ENCODE data around the gene DAPK3. TPM values are rescaled to one million over a fixed set of nuclear protein-coding genes. Genes with fewer than 3 reads are reported as not detected.

DAPK3 gene
- total RNA-seq, 1 experiment from 2014 or later: 121 TPM

DNA sequence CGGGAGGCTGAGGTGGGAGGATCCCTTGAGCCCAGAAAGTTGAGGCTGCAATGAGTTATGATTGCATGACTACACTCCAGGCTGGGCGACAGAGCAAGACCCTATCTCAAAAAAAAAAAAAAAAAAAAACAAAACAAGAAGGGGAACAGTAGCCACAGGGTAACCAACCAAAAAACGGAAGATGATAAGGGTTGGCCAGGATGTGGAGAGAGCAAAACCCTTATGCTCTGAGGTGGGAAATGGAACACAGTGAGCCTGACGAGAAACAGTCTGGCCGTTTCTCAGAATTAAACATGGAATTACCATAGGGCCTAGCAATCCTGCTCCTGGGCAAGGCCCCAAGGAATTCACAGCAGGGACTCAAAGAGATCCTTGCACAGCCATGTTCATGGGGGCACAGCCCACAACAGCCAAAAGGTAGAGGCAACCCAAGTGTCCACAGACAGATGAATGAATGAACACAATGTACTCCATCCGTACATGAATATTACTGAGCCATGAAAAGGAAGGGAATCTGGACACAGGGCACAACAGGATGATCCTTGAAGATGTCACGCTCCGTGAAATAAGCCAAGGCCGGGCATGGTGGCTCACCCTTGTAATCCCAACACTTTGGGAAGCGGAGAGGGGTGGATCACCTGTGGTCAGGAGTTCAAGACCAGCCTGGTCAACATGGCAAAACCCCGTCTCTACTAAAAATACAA, 26.7 kb downstream of the DAPK3 start:
- Histone ChIP-seq H2BK5ac (ENCODE audit: insufficient read length, low read length) (no peak overlapping the region), H4K8ac (replicated peaks; ENCODE audit: insufficient read length, low read depth, low read length) (no peak overlapping the region), H4K20me1 (ENCODE audit: control insufficient read depth, insufficient read depth, insufficient read length) (no peaks in the 10 kb centered on the region), H2BK15ac (ENCODE audit: low read depth, low read length) (no peak overlapping the region), H2AFZ (ENCODE audit: low read length) (no peak overlapping the region), H2BK12ac (ENCODE audit: insufficient read length, low read depth, low read length) (no peak overlapping the region), H3K79me2 (ENCODE audit: insufficient read depth, low read length) (no peaks in the 10 kb centered on the region), H3K9ac (ENCODE audit: extremely low read depth, insufficient read length, low read length) (no peak overlapping the region), H4K5ac (ENCODE audit: insufficient read length, low read depth, low read length) (no peak overlapping the region), H4K91ac (ENCODE audit: insufficient read length, low read depth, low read length) (no peak overlapping the region), H3K9me3 (ENCODE audit: control insufficient read depth, low read depth, low read length) (no peaks in the 10 kb centered on the region), H3K56ac (ENCODE audit: insufficient read length, low read depth, low read length) (no peak overlapping the region), H3K23ac (ENCODE audit: insufficient read length, low read depth, low read length) (no peak overlapping the region), H3K14ac (ENCODE audit: insufficient read depth, low read length) (no peak overlapping the region), H3K4me2 (ENCODE audit: insufficient read depth, insufficient read length, low read length) (no peak overlapping the region), H2AK5ac (ENCODE audit: insufficient read length, low read length) (no peak overlapping the region), H3K18ac (ENCODE audit: insufficient read length, low read depth, low read length) (no peak overlapping the region), H3K79me1 (ENCODE audit: insufficient read depth, low read depth, low read length, poor library complexity, severe bottlenecking) (no peaks in the 10 kb centered on the region), H3K27me3 (ENCODE audit: insufficient read depth, low read length) (no peaks in the 10 kb centered on the region), H3T11ph (ENCODE audit: low read length) (no peak overlapping the region), H2BK20ac (ENCODE audit: low read depth, low read length, poor library complexity, severe bottlenecking) (no peak overlapping the region), H3K4ac (ENCODE audit: low read depth, low read length) (no peak overlapping the region), H3K23me2 (ENCODE audit: insufficient read length, low read depth, low read length, poor library complexity, severe bottlenecking) (no peaks in the 10 kb centered on the region), H3K4me1 (ENCODE audit: insufficient read depth, low read length) (no peaks in the 10 kb centered on the region), H2BK120ac (ENCODE audit: low read depth, low read length, poor library complexity, severe bottlenecking) (no peak overlapping the region), H3K27ac (ENCODE audit: insufficient read length, low read depth, low read length) (no peak overlapping the region)
- Mint-ChIP-seq H3K4me3 (no peak overlapping the region), H3K27ac (no peak overlapping the region), H3K36me3 (ENCODE audit: insufficient read depth in 1 of 3, low read depth in 3 of 3) (peaks cover 6 to 37% (median 24%) of the 10 kb centered on the region in 3 experiments; a peak in 6 of 7 replicates), H3K9me3 (no peaks in the 10 kb centered on the region; a peak in 1 of 5 replicates), H3K4me1 (no peaks in the 10 kb centered on the region), H3K27me3 (ENCODE audit: low read depth) (no peaks in the 10 kb centered on the region; the same call in 1 of the 2 replicates)
- TF ChIP-seq, protein P1, sequence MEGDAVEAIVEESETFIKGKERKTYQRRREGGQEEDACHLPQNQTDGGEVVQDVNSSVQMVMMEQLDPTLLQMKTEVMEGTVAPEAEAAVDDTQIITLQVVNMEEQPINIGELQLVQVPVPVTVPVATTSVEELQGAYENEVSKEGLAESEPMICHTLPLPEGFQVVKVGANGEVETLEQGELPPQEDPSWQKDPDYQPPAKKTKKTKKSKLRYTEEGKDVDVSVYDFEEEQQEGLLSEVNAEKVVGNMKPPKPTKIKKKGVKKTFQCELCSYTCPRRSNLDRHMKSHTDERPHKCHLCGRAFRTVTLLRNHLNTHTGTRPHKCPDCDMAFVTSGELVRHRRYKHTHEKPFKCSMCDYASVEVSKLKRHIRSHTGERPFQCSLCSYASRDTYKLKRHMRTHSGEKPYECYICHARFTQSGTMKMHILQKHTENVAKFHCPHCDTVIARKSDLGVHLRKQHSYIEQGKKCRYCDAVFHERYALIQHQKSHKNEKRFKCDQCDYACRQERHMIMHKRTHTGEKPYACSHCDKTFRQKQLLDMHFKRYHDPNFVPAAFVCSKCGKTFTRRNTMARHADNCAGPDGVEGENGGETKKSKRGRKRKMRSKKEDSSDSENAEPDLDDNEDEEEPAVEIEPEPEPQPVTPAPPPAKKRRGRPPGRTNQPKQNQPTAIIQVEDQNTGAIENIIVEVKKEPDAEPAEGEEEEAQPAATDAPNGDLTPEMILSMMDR (conservative IDR thresholded peaks at IDR 0.05): no peak
- DNase-seq: no peak
- WGBS (ENCODE audit: extremely low coverage, insufficient read length, low lambda C conversion rate): no CpG with 5 or more reads among the region's 11 CpGs
